COR-L47 (cell line): ENCODE data around the gene BMP8A.

Source experiments
- DNase-seq: peaks from one replicate; lab custom pipeline; 2025; lab: John Stamatoyannopoulos, UW

The BMP8A gene

DNA sequence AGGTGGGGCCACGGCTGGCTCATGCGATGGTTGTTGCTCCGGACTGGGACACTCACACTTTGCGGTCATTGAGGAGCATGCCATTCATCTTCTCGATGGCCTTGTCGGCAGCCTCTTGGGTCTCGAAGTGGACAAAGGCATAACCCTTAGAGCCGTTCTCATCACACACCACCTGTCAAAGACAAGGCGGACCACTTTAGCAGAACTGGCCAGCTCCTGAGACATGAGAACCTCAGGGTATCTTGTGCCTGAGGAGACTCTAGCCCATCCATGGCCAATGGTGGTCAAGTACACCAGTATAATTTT is 79.7 kb downstream of the BMP8A start:
- no peak for DNase-seq

- DNase-seq, result no peak
Observed at GRCh38 chr1:39572379-39573096, 81.1 kb downstream of the BMP8A start.

GRCh38 chr1:39573097-39573465 is 81.6 kb downstream of the BMP8A start:
- no peak for DNase-seq

DNA sequence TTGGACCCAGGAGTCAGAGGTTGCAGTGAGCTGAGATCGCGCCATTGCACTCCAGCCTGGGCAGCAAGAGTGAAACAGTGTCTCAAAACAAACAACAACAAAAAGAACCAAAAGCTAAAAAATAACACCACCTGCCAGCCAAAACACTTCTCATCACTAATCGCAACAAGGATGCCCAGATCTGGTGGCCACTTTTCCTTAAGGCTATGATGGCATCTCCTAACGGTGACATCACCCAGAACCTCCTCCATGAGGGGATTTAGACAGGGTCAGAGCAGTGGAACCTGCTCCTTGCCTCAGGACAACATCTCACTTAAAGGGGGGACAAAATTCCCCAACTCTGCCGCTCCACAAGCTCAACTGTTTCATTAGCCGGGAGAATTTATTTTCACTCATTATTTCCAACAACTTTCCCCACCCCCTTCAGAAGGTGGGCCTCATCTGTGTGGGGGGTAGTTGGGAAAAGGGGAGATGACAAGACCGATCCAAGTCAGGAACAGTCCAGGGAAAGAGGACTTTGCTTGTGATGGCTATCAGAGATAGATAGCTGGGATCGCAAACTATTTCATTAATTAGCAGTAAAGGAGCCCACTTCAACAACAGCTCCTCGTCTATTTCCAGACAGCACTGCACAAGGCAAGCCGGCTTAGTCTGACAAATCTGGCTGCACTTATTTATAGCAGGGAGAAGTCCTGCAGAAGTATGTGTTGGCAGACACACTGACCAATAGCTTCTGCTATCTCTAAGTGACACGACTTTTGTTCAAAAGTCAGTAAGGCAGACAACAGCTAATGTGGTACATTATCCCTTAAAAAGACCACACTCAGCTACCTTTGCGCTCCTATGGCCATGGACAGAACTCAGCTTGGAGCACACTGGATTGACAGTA is 82.5 kb downstream of the BMP8A start:
- DNase-seq, result no peak

DNA sequence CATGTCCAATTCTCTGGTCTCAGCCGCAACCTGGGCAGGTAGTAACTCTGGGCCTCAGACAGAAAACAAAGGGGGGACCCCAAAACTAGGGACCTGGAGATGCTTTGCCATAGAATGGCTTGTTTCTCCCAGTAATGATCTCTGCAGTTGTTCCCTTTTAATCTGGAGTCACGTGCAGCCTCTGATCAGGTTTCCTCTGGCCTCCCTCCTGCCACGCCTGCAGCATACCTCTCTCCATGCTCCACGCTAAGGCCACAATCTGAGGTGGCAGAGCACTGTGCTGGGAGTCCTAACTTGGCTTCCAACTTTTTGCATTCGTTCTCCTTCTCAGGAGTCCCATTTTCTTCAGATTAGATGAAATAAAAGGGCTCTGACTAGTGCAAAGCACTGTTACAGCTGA is 83.2 kb downstream of the BMP8A start:
- DNase-seq, result peak; percentile 1
